ENCODE measurements around the gene STK40.

- TF ChIP-seq, protein P1, sequence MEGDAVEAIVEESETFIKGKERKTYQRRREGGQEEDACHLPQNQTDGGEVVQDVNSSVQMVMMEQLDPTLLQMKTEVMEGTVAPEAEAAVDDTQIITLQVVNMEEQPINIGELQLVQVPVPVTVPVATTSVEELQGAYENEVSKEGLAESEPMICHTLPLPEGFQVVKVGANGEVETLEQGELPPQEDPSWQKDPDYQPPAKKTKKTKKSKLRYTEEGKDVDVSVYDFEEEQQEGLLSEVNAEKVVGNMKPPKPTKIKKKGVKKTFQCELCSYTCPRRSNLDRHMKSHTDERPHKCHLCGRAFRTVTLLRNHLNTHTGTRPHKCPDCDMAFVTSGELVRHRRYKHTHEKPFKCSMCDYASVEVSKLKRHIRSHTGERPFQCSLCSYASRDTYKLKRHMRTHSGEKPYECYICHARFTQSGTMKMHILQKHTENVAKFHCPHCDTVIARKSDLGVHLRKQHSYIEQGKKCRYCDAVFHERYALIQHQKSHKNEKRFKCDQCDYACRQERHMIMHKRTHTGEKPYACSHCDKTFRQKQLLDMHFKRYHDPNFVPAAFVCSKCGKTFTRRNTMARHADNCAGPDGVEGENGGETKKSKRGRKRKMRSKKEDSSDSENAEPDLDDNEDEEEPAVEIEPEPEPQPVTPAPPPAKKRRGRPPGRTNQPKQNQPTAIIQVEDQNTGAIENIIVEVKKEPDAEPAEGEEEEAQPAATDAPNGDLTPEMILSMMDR (IDR thresholded peaks at IDR 0.05 in 2 of 3, conservative IDR thresholded peaks at IDR 0.05 in 1 of 3; ENCODE audit: insufficient read depth in 2 of 3, low read depth in 1 of 3, low read length in 3 of 3), result no peak
- no peak for TF ChIP-seq ZNF324 (CRISPR knock-in tag; IDR thresholded peaks at IDR 0.05)
- TF ChIP-seq ZSCAN29 (IDR thresholded peaks at IDR 0.05), result no peak
- no peak for TF ChIP-seq NBN (IDR thresholded peaks at IDR 0.05; ENCODE audit: low read depth)
- TF ChIP-seq POLR2A (conservative IDR thresholded peaks at IDR 0.05), result no peak
- TF ChIP-seq IRF2 (CRISPR knock-in tag; IDR thresholded peaks at IDR 0.05), result no peak
- TF ChIP-seq SLC30A9 (CRISPR knock-in tag; IDR thresholded peaks at IDR 0.05), result no peak
- TF ChIP-seq FOSL1 (tag; conservative IDR thresholded peaks at IDR 0.05), result no peak
- no peak for TF ChIP-seq JUN (IDR thresholded peaks at IDR 0.05; ENCODE audit: borderline replicate concordance, low read depth, low read length)
- TF ChIP-seq JUN (CRISPR knock-in tag; IDR thresholded peaks at IDR 0.05; ENCODE audit: borderline replicate concordance), result no peak
- TF ChIP-seq CREB1 (IDR thresholded peaks at IDR 0.05), result no peak
- TF ChIP-seq CREB1 (CRISPR knock-in tag; IDR thresholded peaks at IDR 0.05), result no peak
- TF ChIP-seq, protein P2, sequence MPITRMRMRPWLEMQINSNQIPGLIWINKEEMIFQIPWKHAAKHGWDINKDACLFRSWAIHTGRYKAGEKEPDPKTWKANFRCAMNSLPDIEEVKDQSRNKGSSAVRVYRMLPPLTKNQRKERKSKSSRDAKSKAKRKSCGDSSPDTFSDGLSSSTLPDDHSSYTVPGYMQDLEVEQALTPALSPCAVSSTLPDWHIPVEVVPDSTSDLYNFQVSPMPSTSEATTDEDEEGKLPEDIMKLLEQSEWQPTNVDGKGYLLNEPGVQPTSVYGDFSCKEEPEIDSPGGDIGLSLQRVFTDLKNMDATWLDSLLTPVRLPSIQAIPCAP (CRISPR knock-in tag; IDR thresholded peaks at IDR 0.05; ENCODE audit: borderline replicate concordance), result no peak
- no peak for TF ChIP-seq BHLHE40 (IDR thresholded peaks at IDR 0.05; ENCODE audit: low read length)
- TF ChIP-seq LARP7 (IDR thresholded peaks at IDR 0.05), result no peak
Observed at GRCh38 chr1:36382231-36382630, 3.5 kb downstream of the STK40 start.
